Stimulated activated CD8-positive, alpha-beta memory T cell treated with anti-CD3 and anti-CD28 coated beads, Interleukin-15, amount 100 ng/mL, for 48 hours (primary cell): ENCODE results near the gene SST.
"Not testable (repeated sequence)": the region's sequence is repeated elsewhere in the genome, so short reads cannot be mapped to it uniquely, and the experiment has no call there.

ENCODE experiments used
- DNase-seq, 2 donors: peaks; one replicate each; pipeline ENCODE4 v3.0.0-alpha.2; 2020; ENCODE audit warnings: low read depth in 2 of 2

Gene SST

GRCh38 chr3:187684444-187684843, 14.2 kb upstream of the SST start:
- DNase-seq = no peak

DNA sequence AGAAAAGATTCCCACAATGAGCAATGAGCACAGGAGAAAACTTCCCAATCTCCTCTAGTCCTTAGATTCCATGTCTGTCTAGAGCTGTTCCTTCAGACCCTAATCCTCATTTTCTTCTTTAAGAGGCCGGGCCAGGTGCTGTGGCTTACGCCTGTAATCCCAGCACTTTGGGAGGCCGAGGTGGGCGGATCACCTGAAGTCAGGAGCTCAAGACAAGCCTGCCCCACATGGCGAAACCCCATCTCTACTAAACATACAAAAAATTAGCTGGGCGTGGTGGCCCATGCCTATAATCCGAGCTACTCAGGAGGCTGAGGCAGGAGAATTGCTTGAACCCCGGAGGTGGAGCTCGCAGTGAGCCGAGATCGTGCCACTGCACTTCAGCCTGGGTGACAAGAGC, 11.6 kb upstream of the SST start:
- DNase-seq = not testable (repeated sequence)

DNA sequence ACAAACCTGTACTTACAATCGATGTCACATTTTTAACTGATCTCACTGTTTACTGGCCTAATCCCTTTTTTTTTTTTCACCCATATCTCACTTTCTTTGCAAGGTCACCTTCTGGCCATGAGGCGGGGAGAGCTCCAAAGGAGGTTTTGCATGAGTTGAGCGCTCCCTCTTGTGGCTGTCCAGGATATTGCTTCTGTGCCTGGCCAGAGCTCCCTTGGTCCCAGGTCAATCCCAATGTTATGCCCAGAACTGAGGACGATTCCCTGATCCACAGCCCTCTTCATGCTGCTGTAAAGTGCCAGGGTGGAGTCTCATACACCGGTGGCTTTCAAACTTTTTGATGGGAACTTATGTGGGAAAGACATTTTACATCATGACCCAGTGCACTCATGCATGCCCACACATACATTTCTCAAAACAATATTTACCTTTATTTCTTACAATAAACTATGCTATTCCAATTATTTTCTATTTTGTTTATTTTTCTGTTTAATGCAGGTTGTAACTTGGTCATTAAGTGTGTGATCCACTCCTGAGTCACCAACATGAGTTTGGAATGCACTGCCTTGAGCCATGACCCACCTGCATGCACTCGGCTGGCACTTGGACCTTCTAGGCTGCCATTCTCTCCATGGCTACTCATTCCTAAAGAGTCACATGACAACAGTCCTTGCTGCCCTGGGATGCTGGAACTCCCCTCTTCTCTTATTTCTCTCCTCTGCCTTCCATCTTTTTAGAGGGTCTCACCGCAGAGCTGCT, 9.6 kb upstream of the SST start:
- DNase-seq = peak; percentile 26 to 32

GRCh38 chr3:187678726-187679268, 8.6 kb upstream of the SST start:
- peak in 1 of 2 donors; percentile 2 for DNase-seq

- DNase-seq = no peak
Observed at GRCh38 chr3:187677604-187678003, 7.4 kb upstream of the SST start.

- no peak for DNase-seq
Observed at GRCh38 chr3:187673012-187673411, 2.8 kb upstream of the SST start.

- no peak for DNase-seq
Observed at GRCh38 chr3:187667526-187667925, 2.7 kb downstream of the SST start.

- no peak for DNase-seq
Observed at GRCh38 chr3:187665764-187666402, 4.3 kb downstream of the SST start.

- DNase-seq = no peak
Observed at GRCh38 chr3:187665010-187665409, 5.2 kb downstream of the SST start.

GRCh38 chr3:187662848-187663409, 7.3 kb downstream of the SST start:
- no peak for DNase-seq

- DNase-seq = no peak
Observed at GRCh38 chr3:187661267-187661666, 8.9 kb downstream of the SST start.

GRCh38 chr3:187651282-187651681, 18.9 kb downstream of the SST start:
- no peak for DNase-seq

- DNase-seq = no peak
Observed at GRCh38 chr3:187648177-187648576, 22.0 kb downstream of the SST start.

DNA sequence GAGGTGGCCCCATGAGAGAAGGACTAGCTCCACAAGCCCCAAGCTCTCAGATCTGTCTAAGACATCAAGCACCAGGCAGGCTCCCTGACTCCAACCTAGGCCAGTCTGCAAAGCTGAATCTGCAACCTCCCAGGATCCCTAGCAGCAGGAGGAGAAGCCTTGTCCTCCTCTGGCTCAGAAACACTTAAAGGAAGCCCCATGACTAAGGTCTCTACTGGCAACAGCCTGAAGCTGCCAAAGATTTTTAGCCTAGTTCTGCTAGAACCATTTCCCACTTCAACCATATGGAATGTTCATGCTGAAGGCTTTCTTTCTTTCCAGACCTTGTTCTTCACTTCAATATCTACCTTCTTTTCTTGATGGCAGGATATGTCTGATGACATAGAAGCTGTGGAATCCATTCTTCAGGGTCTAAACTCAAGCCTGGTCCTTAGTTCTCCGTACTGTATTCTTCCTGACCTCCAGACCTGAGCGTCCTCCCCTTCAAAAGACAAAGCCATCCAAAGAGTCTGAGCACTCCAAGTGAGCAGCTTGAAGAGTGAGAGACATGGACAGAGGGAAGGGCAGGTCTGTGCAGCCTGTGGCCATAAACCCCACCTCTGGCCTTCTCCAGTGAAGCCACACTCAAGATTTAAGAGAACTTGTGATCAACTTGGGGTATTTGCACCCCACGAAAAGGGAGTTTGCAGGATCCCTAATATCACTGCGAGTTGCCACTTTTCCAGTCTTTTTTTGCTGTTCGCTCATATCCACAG, 23.1 kb downstream of the SST start:
- no peak for DNase-seq

- DNase-seq = not testable (repeated sequence)
Observed at GRCh38 chr3:187645379-187645778, 24.8 kb downstream of the SST start.

- no peak for DNase-seq
Observed at GRCh38 chr3:187642861-187643260, 27.3 kb downstream of the SST start.

DNA sequence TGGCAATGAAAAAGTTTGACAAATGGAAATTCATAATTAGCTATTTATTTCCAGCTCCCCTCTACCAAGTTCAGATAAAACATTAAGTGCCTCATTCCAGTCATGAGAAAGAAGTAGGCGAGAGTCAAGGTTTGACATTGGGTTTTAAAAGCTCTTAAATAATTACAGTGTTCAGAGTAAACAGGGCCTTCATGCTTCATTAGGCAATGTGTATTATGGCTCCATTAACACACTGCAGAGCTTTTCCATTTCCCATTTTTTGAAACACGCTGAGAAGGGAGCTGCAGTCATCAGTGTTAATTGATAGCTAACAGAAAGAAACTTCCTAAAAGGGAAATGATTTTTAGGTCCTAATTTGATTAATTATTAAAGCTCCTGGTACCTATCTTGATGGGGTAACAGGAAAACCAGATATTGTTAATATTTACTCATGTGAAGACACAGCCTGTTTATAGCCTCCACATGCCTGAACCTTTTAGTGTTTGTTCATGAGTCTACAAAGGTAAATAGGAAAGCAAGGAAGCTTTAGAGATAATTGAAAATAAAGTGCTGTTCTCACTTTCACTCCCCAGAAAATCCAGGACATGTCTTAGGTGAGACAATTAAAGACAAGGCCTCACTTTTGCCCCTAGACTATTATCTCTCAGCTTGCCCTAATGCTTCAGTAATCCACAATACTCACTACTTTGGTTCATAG, 28.7 kb downstream of the SST start:
- no peak for DNase-seq

DNA sequence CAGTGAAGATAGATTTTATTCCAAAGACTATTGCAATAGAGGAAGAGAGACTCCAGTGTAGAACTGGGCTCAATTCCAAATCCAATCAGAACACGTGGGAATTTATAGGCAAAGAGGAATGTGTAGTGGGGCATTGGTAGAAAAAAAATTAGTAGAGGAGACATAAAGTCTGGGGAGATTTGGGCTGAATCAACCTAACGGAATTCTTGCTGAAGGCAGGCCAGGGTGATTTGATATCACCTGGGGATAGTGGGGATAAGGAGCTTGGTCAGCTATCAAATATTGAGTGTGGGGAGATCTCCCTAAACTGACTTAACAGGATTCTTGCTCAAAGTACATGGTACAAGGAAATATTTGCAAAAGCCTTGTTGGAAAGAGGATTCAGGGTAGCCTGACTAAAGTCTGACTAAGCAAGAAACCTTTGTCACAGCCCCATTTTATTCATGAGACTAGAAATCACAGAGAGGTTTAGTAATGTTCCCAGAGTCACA, 29.6 kb downstream of the SST start:
- DNase-seq = no peak

- no peak for DNase-seq
Observed at GRCh38 chr3:187639927-187640568, 30.1 kb downstream of the SST start.

- no peak for DNase-seq
Observed at GRCh38 chr3:187636528-187636927, 33.7 kb downstream of the SST start.

DNA sequence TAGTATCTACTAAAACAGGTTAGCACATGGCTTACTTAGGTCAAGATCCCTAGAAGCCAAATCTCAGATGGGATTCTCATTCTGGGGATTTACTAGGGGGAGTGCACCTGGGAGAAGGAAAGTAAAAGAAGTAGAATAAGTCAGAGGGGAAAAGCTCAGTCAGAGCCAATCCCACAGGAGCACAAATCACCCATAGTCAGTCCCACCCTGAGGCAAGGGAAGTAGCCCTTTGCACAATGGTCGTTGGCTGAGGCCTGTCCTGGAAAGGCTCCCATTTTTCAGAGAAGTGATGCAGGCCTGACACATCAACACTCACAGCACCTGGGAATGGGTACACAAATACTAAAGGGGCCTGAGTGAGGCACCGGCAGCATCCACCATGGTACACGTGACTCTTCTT, 39.8 kb downstream of the SST start:
- no peak for DNase-seq
